GM10266 (cell line): ENCODE data around the gene CDH13.

Experiments used
- DNase-seq: peaks from one replicate; pipeline ENCODE4 v3.0.0; 2012; ENCODE audit errors: extremely low spot score
- CTCF ChIP-seq: IDR thresholded peaks from 2 replicates; pipeline ENCODE4 v1.5.1; 2012; ENCODE audit warnings: mild to moderate bottlenecking, low read depth; ENCODE audit not compliant: control insufficient read depth, insufficient read depth; ENCODE audit errors: missing control alignments

CDH13 gene

GRCh38 chr16:83400234-83400633 is 773.5 kb downstream of the CDH13 start:
- no peak for TF ChIP-seq CTCF
- DNase-seq, result no peak

DNA sequence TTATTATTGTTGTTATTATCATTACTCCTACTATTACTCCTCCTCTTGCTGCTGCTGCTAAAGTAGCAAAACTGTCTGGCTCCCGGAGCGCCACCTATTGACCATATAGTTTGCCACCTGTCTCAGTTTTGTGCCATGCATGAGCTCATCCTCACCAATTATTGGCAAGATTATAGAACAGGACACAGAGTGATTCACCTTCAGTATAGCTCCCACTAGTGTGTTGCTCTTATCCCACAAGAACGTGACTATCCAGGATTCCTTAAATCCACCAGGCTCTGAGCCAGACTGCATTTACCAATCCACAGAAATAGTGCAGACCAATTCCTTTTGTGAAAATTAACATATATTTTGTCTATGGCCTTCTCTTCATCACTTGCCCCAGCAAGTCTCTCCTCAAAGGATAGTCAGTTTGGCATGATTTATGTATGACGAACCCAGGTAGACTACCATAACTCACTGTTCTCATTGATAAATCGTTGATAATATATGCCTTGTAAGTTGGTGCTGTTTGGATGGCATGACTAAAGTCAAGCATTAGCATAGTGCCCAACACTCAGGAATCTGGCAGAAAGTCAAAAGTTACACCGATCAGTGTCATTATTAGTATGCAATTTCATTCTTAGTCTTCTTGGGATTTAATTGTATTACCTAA is 775.5 kb downstream of the CDH13 start:
- no peak for TF ChIP-seq CTCF
- DNase-seq, result no peak

GRCh38 chr16:83402967-83403366 is 776.2 kb downstream of the CDH13 start:
- DNase-seq, result no peak
- no peak for TF ChIP-seq CTCF

- TF ChIP-seq CTCF, result no peak
- DNase-seq, result no peak
Measured at GRCh38 chr16:83403761-83404160, 777.0 kb downstream of the CDH13 start.

DNA sequence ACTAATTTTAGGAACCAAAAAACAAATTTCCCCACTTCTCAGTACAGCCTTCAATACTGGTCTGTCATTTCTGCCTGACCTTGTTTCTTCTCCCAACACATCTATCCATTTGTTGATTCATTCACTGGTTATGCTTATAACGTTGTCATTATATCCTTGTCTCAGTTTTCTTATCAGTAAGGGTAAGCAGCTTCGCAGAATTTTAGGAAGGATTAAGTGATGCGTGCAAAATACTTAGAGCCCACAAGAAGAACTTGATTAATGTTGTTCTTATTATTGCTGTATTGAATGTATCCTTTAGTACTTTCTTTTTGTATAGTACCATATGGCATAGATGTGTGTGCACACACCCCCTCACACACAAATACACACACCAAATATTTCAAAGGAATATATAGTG is 777.5 kb downstream of the CDH13 start:
- DNase-seq, result no peak

DNA sequence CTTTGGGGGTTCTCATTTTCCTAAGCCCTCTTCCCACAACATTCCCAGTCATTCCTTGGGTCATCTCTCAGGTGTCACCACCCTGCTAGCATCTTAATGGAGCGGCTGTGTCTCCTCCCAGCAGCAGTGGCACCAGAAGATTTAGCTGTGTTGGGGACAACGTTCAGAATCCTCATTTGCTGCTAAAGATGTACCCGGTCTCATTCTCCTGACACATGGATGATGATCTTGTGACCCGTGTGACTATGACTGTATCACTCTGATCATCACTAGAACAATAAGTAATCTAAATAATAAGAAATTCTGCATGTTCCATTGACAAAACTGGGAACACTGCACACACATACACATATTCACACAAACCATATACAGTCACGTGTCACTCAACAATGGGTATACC is 781.2 kb downstream of the CDH13 start:
- no peak for TF ChIP-seq CTCF
- no peak for DNase-seq

More for the DNA sequence above, 777.5 kb downstream of the CDH13 start:
- TF ChIP-seq CTCF, result no peak

- no peak for DNase-seq
- TF ChIP-seq CTCF, result no peak
Measured at GRCh38 chr16:83409347-83409746, 782.6 kb downstream of the CDH13 start.
